ENCODE measurements around the gene ZNF565.
"Not testable (repeated sequence)": the region's sequence is repeated elsewhere in the genome, so short reads cannot be mapped to it uniquely, and the experiment has no call there.

ZNF565 gene

DNA sequence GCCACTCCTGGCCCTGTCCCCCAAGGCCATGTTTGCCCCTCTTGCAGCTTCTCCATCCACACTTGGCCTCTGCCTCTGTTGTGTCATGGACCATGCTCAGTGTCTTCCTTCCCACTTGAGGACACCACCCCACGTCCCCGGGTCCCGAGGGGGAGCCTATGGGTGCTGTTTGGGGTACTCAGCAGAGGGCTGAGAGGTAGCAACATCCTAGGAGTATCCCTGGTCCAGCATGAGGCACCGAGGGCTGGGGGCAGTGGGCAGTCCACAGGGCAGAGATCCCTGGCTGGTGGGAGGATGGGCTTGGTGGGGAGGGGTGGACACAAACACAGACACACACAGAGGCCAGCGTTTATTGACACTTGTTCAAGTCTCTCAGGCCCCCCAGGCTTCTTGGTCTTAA lies 63.9 kb downstream of the ZNF565 start:
- DNase-seq (ENCODE audit: low read depth in 2 of 2), result no peak

DNA sequence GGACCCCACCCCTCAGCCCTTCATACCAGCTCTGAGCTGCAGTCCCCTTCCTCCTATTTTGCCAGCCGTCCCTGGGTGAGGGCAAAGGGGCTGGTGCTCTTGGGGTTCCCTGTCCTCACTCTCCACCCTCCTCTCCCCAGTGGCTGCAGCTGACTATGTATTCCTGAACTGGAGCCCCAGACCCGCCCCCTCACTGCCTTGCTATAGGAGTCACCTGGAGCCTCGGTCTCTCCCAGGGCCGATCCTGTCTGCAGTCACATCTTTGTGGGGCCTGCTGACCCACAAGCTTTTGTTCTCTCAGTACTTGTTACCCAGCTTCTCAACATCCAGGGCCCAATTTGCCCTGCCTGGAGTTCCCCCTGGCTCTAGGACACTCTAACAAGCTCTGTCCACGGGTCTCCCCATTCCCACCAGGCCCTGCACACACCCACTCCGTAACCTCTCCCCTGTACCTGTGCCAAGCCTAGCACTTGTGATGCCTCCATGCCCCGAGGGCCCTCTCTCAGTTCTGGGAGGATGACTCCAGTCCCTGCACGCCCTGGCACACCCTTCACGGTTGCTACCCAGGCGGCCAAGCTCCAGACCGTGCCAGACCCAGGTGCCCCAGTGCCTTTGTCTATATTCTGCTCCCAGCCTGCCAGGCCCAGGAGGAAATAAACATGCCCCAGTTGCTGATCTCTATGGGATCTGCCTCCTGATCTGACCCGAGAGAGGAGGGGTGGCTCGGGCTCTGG lies 64.6 kb downstream of the ZNF565 start:
- DNase-seq (ENCODE audit: low read depth in 2 of 2), result no peak

DNA sequence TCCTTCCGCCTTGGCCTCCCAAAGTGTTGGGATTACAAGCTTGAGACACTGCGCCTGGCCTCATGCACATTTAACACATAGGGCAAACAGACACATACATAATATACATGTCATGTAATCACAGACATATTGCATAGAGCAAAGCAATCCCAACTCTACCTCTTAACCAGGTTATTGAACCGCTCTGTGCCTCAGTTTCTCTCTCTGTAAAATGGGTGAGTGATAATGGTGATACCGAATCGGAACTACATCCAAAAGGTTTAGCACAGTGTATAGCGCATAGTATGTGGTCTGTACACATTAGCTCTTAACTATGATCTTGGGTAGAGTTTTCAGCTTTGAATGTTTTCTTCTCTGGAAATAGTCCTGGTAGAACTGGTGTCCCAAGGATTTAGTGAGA lies 69.8 kb downstream of the ZNF565 start:
- no peak for DNase-seq (ENCODE audit: low read depth in 2 of 2)

DNA sequence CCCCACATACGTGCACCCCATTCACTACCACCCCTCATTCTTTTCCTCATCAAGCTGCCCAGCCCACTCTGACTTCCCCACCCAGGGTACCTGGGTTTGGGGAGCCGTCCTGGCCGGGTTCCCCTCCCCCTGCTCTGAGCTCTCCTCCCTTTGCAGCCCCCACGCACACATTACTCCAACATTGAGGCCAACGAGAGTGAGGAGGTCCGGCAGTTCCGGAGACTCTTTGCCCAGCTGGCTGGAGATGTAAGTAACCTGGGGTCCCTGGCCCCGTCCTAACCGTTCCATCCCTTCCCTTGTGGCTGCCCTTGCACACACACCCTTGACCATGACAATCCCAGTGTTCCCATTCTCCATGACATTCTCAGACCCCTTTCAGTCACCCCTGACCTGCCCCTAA lies 72.0 kb downstream of the ZNF565 start:
- DNase-seq (ENCODE audit: low read depth in 2 of 2), result no peak

DNA sequence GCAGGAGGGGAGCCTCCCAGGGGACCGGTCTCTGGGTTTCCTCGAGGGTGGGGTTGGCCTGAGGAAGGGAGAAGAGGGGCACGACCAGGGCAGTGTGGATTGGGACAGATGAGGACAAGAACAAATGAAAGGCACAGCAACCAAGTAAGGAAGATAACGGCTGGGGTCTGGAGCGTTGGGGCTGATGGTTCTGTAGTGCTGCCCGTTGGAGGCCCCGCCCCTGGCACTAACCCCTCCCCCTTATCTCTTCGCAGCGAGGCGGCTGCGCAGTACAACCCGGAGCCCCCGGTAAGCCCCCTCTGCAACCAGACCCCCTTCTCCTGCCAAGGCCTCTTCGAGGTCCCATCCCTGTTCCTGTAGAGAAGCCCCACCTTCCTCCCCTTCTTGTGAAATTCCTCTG lies 72.4 kb downstream of the ZNF565 start:
- DNase-seq (ENCODE audit: low read depth in 2 of 2), result no peak

DNA sequence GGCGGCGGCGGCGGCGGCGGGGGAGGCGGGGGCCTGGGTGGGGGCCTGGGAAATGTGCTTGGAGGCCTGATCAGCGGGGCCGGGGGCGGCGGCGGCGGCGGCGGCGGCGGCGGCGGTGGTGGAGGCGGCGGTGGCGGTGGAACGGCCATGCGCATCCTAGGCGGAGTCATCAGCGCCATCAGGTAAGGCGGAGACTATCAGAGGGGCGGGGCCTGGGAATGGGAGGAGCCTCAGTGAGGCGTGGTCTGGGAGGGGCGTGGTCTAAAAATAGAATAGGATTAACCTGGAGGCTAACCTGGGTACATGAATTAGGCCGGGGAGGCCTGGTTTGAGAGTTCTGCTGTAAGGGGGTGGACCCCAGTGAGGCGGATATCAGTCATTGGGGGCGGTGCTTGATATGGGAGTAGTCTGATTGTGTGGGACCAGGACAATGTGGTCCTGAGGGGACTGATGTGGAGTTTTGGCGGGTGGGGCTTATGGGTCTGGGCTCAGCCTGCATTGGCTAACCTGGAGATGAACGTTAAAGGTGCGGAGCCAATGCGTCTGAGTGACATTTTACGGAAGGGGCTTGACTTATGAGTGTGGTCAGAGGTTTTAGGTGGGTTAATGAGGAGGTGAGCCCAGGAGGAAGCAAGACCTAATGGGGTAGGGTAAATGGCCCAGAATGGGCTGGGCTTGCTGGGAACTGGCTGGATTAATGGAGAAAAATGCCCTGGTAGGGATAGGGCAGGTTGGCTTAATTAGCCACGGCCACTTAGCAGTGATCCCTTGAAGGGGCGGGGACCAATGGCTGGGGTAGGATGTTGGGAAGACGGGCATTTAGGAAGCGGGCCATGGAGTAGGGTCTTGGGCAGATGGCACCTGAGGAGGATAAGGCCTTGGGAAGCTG lies 73.2 kb downstream of the ZNF565 start:
- peak; percentile 84 to 92 for DNase-seq (ENCODE audit: low read depth in 2 of 2)

DNA sequence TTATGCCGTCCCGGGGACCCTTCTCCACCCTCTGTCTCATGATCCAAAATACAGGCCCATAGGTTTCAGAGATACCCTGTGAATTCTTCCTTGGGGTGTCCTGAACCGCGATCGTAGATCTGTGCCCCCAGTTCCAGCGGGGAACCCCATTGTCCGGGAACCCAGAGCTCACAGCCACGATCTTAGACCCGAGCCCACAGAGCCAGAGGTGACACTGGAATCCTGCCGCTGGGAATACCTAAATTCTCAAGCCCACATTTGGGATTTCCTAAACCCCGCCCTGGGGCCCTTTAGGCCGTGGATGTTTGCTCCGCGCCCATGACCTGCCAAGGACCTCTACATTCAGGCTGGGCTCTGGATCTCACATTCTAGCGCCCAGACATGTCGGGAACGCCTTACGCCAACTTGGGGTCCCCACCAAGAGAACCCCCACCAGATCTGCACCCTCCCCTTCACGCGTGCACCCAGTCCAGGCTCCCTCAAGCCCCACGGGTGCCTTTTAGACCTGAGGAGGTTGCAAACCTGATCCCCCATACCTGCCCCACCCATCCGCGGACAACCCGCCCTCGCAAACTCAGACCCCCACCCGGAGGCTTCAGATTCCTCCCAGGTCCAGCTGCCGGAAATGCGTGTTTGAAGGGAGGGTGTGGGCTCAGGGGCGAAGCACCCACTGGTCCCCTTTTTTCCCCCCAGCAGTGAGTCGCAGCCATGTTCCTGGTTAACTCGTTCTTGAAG lies 74.0 kb downstream of the ZNF565 start:
- peak in 1 of 2 donors; percentile 27 for DNase-seq (ENCODE audit: low read depth in 2 of 2)

DNA sequence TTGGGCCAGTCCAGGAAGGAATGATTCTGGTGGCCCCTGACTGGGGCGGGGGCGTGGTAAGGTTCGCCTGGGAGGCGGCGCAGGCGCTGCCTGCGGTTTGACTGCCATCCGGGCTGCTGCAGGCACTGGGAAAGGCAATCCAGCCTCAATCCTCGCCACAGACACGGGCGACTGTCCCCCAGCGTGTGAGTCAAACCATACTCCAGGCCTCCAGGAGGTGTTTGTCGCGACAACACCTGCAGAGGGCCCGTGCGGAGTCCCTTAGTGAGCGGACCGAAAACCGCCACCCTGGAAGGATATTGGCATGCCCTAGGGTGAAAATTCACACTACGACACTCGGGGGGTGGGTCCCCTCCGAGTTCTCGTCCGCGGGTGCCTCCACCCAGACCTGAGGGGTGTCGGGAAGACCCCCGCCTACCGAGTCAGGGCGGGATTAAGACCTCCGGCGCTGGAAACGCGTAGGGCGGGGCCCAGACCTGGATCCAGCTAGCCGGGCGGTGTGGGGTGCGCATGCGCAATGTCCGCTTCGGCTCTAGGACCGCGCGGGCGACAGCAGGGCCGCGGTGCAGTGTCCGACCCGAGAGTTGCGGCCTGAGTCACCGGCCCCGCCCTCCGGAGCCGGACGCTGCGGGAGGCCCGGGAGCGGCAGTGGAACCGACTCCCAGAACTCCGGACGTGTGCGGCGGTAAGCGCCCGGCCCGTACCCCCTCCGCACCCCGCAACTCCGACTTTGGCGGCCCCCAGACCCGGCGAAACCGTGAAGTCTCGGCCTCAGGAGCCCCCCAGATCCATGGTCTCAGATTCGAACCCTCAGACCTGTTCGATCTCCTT lies 74.8 kb downstream of the ZNF565 start, which contains the start of gene CAPNS1:
CAPNS1 (plus strand) TSS at position 594 of the 831 bp plus-strand sequence. CDS start 946 bp downstream, outside the sequence.
- peak; percentile 76 to 80 for DNase-seq (ENCODE audit: low read depth in 2 of 2)

DNA sequence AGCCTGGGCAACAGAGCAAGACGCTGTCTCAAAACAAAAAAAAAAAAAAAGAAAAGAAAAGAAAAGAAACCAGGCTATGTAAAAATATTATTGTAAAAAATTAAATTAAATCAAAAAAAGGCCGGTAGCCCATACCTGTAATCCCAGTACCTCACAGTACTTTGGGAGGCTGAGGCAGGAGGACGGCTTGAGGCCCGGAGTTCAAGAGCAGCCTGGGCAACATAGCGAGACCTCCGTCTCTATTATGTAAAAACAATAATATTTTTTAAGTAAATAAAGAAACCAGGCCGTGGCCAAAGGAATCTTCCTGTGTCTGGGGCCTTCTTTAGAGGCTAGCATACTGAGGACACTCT lies 75.4 kb downstream of the ZNF565 start:
- no peak for DNase-seq (ENCODE audit: low read depth in 2 of 2)

DNA sequence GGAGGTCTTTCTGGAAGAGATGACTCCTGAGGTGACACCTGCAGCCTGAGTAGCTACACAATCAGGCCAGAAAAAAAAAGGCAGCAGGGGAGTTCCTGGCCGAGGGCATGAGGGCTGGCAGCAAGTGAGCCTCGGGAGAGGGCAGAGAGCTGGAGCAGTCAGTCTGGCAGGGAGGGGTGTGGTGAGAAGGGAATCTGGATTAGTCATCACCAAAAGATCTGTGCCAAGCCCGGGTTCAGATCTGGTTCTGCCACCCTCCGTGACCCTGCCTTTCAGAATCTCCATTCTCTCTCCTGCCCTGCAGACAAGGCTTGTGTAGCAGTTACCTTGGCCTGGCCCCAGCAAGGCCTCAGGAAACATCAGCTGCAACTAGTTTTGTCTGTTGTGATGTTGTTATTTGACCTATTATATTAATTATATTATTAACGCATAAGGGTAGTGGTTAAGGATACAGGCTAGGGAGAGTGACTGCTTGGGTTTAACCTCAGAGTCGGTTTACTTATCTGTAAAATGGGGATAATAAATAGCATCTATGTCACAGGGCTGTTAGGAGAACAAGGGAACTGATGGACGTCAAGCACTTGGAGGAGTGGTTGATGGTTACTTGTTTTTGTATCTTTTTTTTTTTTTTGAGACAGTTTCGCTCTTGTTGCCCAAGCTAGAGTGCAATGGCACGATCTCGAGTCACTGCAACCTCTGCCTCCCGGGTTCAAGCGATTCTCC lies 77.3 kb downstream of the ZNF565 start:
- no peak for DNase-seq (ENCODE audit: low read depth in 2 of 2)

DNA sequence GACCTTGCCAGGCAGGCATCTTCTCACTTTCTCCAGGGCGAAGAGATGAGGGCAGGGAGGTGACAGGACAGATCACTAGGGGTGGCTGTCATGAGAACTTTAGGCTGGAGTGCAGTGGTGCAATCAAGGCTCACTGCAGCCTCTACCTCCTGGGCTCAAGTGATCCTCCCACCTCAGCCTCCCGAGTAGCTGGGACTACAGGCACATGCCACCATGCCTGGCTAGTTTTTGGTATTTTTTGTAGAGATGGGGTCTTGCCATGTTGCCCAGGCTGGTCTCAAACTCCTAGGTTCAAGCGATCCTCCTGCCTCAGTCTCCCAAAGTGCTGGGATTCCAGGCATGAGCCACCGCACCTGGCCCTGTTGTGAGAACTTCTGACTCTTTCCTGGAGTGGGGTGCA lies 79.6 kb downstream of the ZNF565 start:
- not testable (repeated sequence) for DNase-seq (ENCODE audit: low read depth in 2 of 2)

Data from stimulated activated CD4-positive, alpha-beta T cell treated with anti-CD3 and anti-CD28 coated beads, Interleukin-1b, Interleukin-23, amount 100 ng/mL, for 1 hour (primary cell).